Astrocyte (in vitro differentiated cells and primary cell): ENCODE results near the gene KCNJ12.

Source experiments
- CTCF ChIP-seq: IDR thresholded peaks from 2 replicates; pipeline ENCODE4 v1.5.1; 2011; ENCODE audit warnings: low read depth, mild to moderate bottlenecking, inconsistent platforms, low read length, moderate library complexity; ENCODE audit not compliant: insufficient read depth
- EZH2 ChIP-seq: IDR thresholded peaks from 2 replicates; pipeline ENCODE4 v1.6.1; 2012; ENCODE audit warnings: mild to moderate bottlenecking, low read length, inconsistent platforms; ENCODE audit not compliant: insufficient read depth

- no peak for TF ChIP-seq CTCF
- no peak for TF ChIP-seq EZH2
These were observed 86.1 kb downstream of the KCNJ12 start for GRCh38 chr17:21462237-21462636.
